Osteoblast (primary cell): ENCODE results near the gene RHOD. TPM values are rescaled to one million over a fixed set of nuclear protein-coding genes. Genes with fewer than 3 reads are reported as not detected.

Experiments used
- DNase-seq: peaks from one replicate; pipeline ENCODE4 v3.0.0; 2011; ENCODE audit warnings: low spot score, mixed read lengths; ENCODE audit not compliant: insufficient read length; ENCODE audit errors: missing footprints
- H2AFZ ChIP-seq: 2 replicates; pipeline ENCODE4 v1.6.0; 2011; ENCODE audit warnings: mild to moderate bottlenecking, low read length
- H3K27ac ChIP-seq: 2 replicates; pipeline ENCODE4 v1.5.1; 2011; ENCODE audit warnings: mild to moderate bottlenecking, low read depth, low read length, moderate library complexity
- H3K27me3 ChIP-seq: 2 replicates; pipeline ENCODE4 v1.6.0; 2012; ENCODE audit warnings: mild to moderate bottlenecking, control low read depth, inconsistent platforms, low read length, moderate library complexity; ENCODE audit not compliant: insufficient read depth
- H3K36me3 ChIP-seq: 2 replicates; pipeline ENCODE4 v1.5.1; 2011; ENCODE audit warnings: mild to moderate bottlenecking, low read length, control low read depth, moderate library complexity; ENCODE audit not compliant: insufficient read depth
- H3K4me1 ChIP-seq: 2 replicates; pipeline ENCODE4 v1.5.1; 2011; ENCODE audit warnings: mild to moderate bottlenecking, low read length, control low read depth, moderate library complexity; ENCODE audit not compliant: insufficient read depth
- H3K4me2 ChIP-seq: 2 replicates; pipeline ENCODE4 v1.6.0; 2011; ENCODE audit warnings: mild to moderate bottlenecking, low read length; ENCODE audit not compliant: insufficient read depth
- H3K4me3 ChIP-seq: fragments of 200-600 bp; sonication (generic); 3 replicates; pipeline ENCODE4 v1.5.1; 2012; ENCODE audit warnings: mild to moderate bottlenecking, low read length, inconsistent platforms; ENCODE audit not compliant: insufficient read depth
- H3K79me2 ChIP-seq: 2 replicates; pipeline ENCODE4 v1.6.0; 2012; ENCODE audit warnings: mild to moderate bottlenecking, low read length, control low read depth, inconsistent platforms; ENCODE audit not compliant: insufficient read depth
- H3K9me3 ChIP-seq: 2 replicates; pipeline ENCODE4 v1.5.1; 2011; ENCODE audit warnings: low read depth, low read length, control low read depth
- H4K20me1 ChIP-seq: 2 replicates; pipeline ENCODE4 v1.6.0; 2012; ENCODE audit warnings: mild to moderate bottlenecking, low read length, control low read depth; ENCODE audit not compliant: insufficient read depth
- total RNA-seq: library from RNA; depleted of rRNA; stranded (reverse); fragments of >200 nt; gene quantifications from 2 replicates; pipeline ENCODE4 v1.2.3, GENCODE V29; 2012
- TF ChIP-seq, protein P1 (sequence below): IDR thresholded peaks from 2 replicates; pipeline ENCODE4 v1.5.1; 2011; ENCODE audit warnings: mild to moderate bottlenecking, low read depth, low read length, moderate library complexity; ENCODE audit errors: extremely low read depth

Gene RHOD
- total RNA-seq, 1 donor = 27.5 TPM

DNA sequence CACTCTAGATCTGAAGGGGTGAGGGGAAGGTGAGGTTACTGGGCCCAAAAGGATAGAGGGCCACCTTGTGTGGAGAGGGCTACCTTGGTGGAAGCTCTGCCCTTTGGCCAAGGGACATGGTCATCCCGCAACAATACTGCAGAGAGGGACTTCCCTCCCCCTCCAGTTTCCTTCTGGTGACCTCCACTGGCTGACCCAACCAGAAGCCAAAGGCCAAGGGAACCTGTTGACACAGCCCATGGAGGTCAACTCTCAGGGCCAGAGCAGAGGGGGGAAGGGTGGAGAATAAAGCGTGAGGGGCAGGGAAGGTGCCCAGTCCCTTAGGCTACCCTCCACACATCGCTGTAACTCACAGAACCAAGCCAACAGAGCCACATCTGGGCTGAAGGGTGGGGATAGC lies 15.0 kb upstream of the RHOD start:
- Histone ChIP-seq H3K4me2 (no peak overlapping the region), H2AFZ (no peak overlapping the region), H3K36me3 (no peaks in the 10 kb centered on the region), H3K27ac (no peak overlapping the region), H3K79me2 (no peaks in the 10 kb centered on the region), H3K9me3 (no peaks in the 10 kb centered on the region), H3K4me1 (peaks cover 26% of the 10 kb centered on the region), H3K4me3 (no peak overlapping the region), H4K20me1 (peaks cover 2% of the 10 kb centered on the region), H3K27me3 (no peaks in the 10 kb centered on the region)
- TF ChIP-seq, protein P1, sequence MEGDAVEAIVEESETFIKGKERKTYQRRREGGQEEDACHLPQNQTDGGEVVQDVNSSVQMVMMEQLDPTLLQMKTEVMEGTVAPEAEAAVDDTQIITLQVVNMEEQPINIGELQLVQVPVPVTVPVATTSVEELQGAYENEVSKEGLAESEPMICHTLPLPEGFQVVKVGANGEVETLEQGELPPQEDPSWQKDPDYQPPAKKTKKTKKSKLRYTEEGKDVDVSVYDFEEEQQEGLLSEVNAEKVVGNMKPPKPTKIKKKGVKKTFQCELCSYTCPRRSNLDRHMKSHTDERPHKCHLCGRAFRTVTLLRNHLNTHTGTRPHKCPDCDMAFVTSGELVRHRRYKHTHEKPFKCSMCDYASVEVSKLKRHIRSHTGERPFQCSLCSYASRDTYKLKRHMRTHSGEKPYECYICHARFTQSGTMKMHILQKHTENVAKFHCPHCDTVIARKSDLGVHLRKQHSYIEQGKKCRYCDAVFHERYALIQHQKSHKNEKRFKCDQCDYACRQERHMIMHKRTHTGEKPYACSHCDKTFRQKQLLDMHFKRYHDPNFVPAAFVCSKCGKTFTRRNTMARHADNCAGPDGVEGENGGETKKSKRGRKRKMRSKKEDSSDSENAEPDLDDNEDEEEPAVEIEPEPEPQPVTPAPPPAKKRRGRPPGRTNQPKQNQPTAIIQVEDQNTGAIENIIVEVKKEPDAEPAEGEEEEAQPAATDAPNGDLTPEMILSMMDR = no peak
- no peak for DNase-seq

DNA sequence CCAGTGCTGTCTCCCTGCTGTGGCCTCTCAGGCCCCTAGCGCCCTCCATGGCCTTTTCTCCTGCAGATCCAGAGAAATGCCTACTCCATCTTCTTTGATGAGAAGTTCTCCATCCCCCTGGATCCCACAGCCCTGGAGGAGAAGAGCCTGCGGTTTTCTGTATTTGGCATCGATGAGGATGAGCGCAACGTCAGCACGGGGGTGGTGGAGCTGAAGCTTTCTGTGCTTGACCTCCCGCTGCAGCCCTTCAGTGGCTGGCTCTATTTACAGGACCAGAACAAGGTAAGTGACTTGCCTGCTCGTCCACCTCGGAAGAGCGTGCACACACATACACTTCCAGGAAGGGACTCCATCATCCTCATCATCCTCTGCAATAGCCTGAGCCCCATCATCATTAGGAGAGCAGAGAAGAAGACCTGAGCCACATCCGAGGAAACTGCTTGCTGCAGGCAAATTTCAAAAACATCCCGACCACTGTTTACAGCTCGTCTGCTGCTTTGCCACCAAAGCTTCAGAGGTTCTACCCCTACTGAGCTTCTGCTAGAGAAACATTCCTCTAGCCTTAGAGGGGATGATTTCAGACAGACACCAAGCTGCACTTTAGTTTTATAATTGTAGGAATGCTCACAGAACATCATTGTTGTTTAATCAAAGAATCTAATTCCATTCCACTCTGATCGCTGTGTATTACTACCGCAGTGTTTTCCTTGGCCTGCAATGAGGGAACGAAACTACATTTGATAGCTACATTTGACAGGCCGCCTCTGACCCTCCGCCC lies 12.9 kb upstream of the RHOD start:
- peaks cover 4% of the 10 kb centered on the region for H3K36me3 ChIP-seq
- H3K9me3 ChIP-seq = no peaks in the 10 kb centered on the region
- peak overlapping the region; percentile 21 for H3K4me2 ChIP-seq
- peaks cover 2% of the 10 kb centered on the region for H4K20me1 ChIP-seq
- no peak overlapping the region for H2AFZ ChIP-seq
- H3K4me3 ChIP-seq = no peak overlapping the region
- TF ChIP-seq, protein P1 = no peak
- H3K27me3 ChIP-seq = no peaks in the 10 kb centered on the region
- H3K79me2 ChIP-seq = no peaks in the 10 kb centered on the region
- peak overlapping the region; percentile 51 for H3K27ac ChIP-seq
- peaks cover 26% of the 10 kb centered on the region for H3K4me1 ChIP-seq
- DNase-seq = peak; percentile 63

DNA sequence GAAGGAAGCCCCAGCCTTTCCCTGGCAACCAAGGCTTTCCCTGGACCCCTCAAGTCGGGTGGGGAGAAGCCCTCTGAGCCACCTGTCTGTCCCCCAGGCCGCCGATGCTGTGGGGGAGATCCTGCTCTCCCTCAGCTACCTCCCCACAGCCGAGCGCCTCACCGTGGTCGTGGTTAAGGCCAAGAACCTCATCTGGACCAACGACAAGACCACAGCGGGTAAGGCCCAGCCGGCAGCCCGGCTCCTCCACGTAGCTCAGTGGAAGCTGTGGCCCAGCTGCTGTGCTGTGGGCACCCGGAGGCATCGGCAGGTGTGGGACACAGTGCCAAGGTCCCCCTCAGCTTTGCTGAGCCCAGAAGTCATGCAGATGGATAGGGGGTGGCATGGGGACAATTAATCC lies 12.2 kb upstream of the RHOD start:
- Histone ChIP-seq H4K20me1 (peaks cover 2% of the 10 kb centered on the region), H3K27me3 (no peaks in the 10 kb centered on the region), H3K9me3 (no peaks in the 10 kb centered on the region), H3K27ac (peak overlapping the region; percentile 51), H2AFZ (no peak overlapping the region), H3K4me1 (peaks cover 26% of the 10 kb centered on the region), H3K4me3 (no peak overlapping the region), H3K79me2 (no peaks in the 10 kb centered on the region), H3K36me3 (peaks cover 4% of the 10 kb centered on the region), H3K4me2 (no peak overlapping the region)
- DNase-seq = peak; percentile 64
- TF ChIP-seq, protein P1 = no peak

DNA sequence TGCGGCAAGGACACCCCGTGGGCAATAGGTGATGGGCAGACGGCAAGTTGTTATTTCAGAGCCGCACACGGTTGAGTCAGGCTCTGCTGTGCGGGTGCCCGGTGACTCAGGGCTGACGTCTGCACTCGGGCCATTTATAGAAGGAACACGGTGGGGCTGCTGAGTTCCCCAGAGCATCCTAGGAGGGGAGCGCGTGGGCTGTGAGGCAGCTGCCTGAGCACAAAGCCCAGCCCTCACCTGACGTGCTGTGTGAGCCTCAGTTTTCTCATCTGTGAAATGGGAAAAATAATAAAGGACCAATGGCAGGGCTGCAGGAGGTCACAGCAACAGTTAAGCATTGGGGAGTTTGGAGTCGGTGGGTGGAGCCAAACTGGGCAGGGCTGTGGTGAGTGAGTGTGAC lies 11.3 kb upstream of the RHOD start:
- TF ChIP-seq, protein P1 = peak; percentile 15
- DNase-seq = peak; percentile 99
- Histone ChIP-seq H3K36me3 (peaks cover 4% of the 10 kb centered on the region), H3K4me2 (no peak overlapping the region), H4K20me1 (peaks cover 2% of the 10 kb centered on the region), H3K27ac (no peak overlapping the region), H2AFZ (no peak overlapping the region), H3K27me3 (no peaks in the 10 kb centered on the region), H3K9me3 (no peaks in the 10 kb centered on the region), H3K4me1 (peaks cover 26% of the 10 kb centered on the region), H3K4me3 (no peak overlapping the region), H3K79me2 (no peaks in the 10 kb centered on the region)
